ENCODE data around the gene VSIG2. TPM values are rescaled to one million over a fixed set of nuclear protein-coding genes. Genes with fewer than 3 reads are reported as not detected.

VSIG2 gene
- not detected in 5 replicates for total RNA-seq (2022; extraction: Qiagen RNA extraction; ENCODE audit: low read depth)

GRCh38 chr11:124751741-124752470 lies at the start of gene VSIG2:
Gene VSIG2 (minus strand): TSS chr11:124752255. CDS start chr11:124752137, 118 bp downstream.

GRCh38 chr11:124800226-124800929 lies 48.3 kb upstream of the VSIG2 start, which contains the start of gene MSANTD2:
Gene MSANTD2 (minus strand): TSS chr11:124800406. CDS start chr11:124800380, 26 bp downstream.

GRCh38 chr11:124762105-124762623 lies 10.1 kb upstream of the VSIG2 start, which contains the start of gene ESAM:
Gene ESAM (minus strand): TSS chr11:124762290. CDS start chr11:124762154, 136 bp downstream.

GRCh38 chr11:124739479-124740276 lies 12.4 kb downstream of the VSIG2 start, which contains the start of gene NRGN:
Gene NRGN (plus strand): TSS chr11:124739942. CDS start chr11:124740085, 143 bp downstream.

Other genes with a start within 250 kb of the VSIG2 start
- gene OR8B12, start 208.6 kb downstream of the VSIG2 start, total RNA-seq (2022; extraction: Qiagen RNA extraction; ENCODE audit: low read depth) = not detected in 5 replicates
- gene OR8A1, start 182.3 kb downstream of the VSIG2 start, total RNA-seq (2022; extraction: Qiagen RNA extraction; ENCODE audit: low read depth) = not detected in 5 replicates
- not detected in 5 replicates for gene PANX3, start 140.8 kb downstream of the VSIG2 start, total RNA-seq (2022; extraction: Qiagen RNA extraction; ENCODE audit: low read depth)
- gene TBRG1, start 129.4 kb downstream of the VSIG2 start, total RNA-seq (2022; extraction: Qiagen RNA extraction; ENCODE audit: low read depth) = 17.0 to 20.4 TPM (median 17.5 TPM) in 5 replicates
- 13.4 to 14.9 TPM (median 14.2 TPM) in 5 replicates for gene SIAE, start 78.5 kb downstream of the VSIG2 start, total RNA-seq (2022; extraction: Qiagen RNA extraction; ENCODE audit: low read depth)
- gene SPA17, start 78.4 kb downstream of the VSIG2 start, total RNA-seq (2022; extraction: Qiagen RNA extraction; ENCODE audit: low read depth) = 16.5 to 34.0 TPM (median 18.5 TPM) in 5 replicates
- gene NRGN, start 12.3 kb downstream of the VSIG2 start, total RNA-seq (2022; extraction: Qiagen RNA extraction; ENCODE audit: low read depth) = 5.5 to 11.1 TPM (median 10.7 TPM) in 5 replicates
- 7.5 to 12.4 TPM (median 10.6 TPM) in 5 replicates for gene ESAM, start 10.0 kb upstream of the VSIG2 start, total RNA-seq (2022; extraction: Qiagen RNA extraction; ENCODE audit: low read depth)
- gene MSANTD2, start 48.2 kb upstream of the VSIG2 start, total RNA-seq (2022; extraction: Qiagen RNA extraction; ENCODE audit: low read depth) = 4.4 to 6.0 TPM (median 5.5 TPM) in 5 replicates
- gene ROBO3, start 113.2 kb upstream of the VSIG2 start, total RNA-seq (2022; extraction: Qiagen RNA extraction; ENCODE audit: low read depth) = 1.5 to 4.0 TPM (median 2.7 TPM) in 5 replicates
- not detected in 5 replicates for gene ROBO4, start 145.6 kb upstream of the VSIG2 start, total RNA-seq (2022; extraction: Qiagen RNA extraction; ENCODE audit: low read depth)
- not detected in 5 replicates for gene HEPN1, start 167.0 kb upstream of the VSIG2 start, total RNA-seq (2022; extraction: Qiagen RNA extraction; ENCODE audit: low read depth)
- not detected in 5 replicates for gene HEPACAM, start 183.8 kb upstream of the VSIG2 start, total RNA-seq (2022; extraction: Qiagen RNA extraction; ENCODE audit: low read depth)
- gene CCDC15, start 201.9 kb upstream of the VSIG2 start, total RNA-seq (2022; extraction: Qiagen RNA extraction; ENCODE audit: low read depth) = 0.45 to 0.72 TPM (median 0.54 TPM) in 5 replicates